Raji (cell line): ENCODE measurements around the gene TAOK3.
A peak's percentile ranks its signal among the peaks of the same experiment; 100 is the strongest.

Experiments used
- POLR2A ChIP-seq: IDR thresholded peaks from 2 replicates; pipeline ENCODE4 v1.6.1; 2011; ENCODE audit warnings: low read depth, low read length, control low read depth; ENCODE audit not compliant: insufficient read depth

The TAOK3 gene

GRCh38 chr12:118377021-118377883 lies 4.5 kb upstream of the TAOK3 start:
- no peak for TF ChIP-seq POLR2A

GRCh38 chr12:118376089-118377020 lies 3.6 kb upstream of the TAOK3 start, which contains the start of gene SUDS3:
Gene SUDS3 (plus strand): TSS chr12:118376555. CDS start chr12:118376692, 137 bp downstream.
- peak; percentile 75 for TF ChIP-seq POLR2A

- no peak for TF ChIP-seq POLR2A
Measured at GRCh38 chr12:118375348-118375747, 2.6 kb upstream of the TAOK3 start.

- no peak for TF ChIP-seq POLR2A
Measured at GRCh38 chr12:118374909-118375308, 2.2 kb upstream of the TAOK3 start.

- TF ChIP-seq POLR2A: no peak
Measured at GRCh38 chr12:118374126-118374725, 1.5 kb upstream of the TAOK3 start.

GRCh38 chr12:118373616-118374015 lies 909 bp upstream of the TAOK3 start:
- TF ChIP-seq POLR2A: no peak

GRCh38 chr12:118371321-118372282 lies 1.1 kb downstream of the TAOK3 start:
- TF ChIP-seq POLR2A: no peak

GRCh38 chr12:118370601-118371000 lies 2.1 kb downstream of the TAOK3 start:
- TF ChIP-seq POLR2A: no peak

GRCh38 chr12:118368821-118369220 lies 3.9 kb downstream of the TAOK3 start:
- TF ChIP-seq POLR2A: no peak

GRCh38 chr12:118361889-118362288 lies 10.8 kb downstream of the TAOK3 start:
- no peak for TF ChIP-seq POLR2A

- no peak for TF ChIP-seq POLR2A
Measured at GRCh38 chr12:118361092-118361404, 11.7 kb downstream of the TAOK3 start.

- TF ChIP-seq POLR2A: peak; percentile 50
Measured at GRCh38 chr12:118359541-118359915, 13.2 kb downstream of the TAOK3 start.

GRCh38 chr12:118358612-118359540 lies 13.8 kb downstream of the TAOK3 start:
- TF ChIP-seq POLR2A: no peak
